CD14-positive monocyte (primary cell): ENCODE data around the gene ARHGEF3. TPM values are rescaled to one million over a fixed set of nuclear protein-coding genes. Genes with fewer than 3 reads are reported as not detected.

Experiments used
- DNase-seq, 3 donors: peaks; one replicate each; pipeline ENCODE4 v3.0.0-alpha.2; 2011 to 2022
- H2AFZ ChIP-seq: 2 replicates; pipeline ENCODE4 v1.6.0; 2012; ENCODE audit warnings: mild to moderate bottlenecking, low read depth, low read length, inconsistent platforms; ENCODE audit not compliant: insufficient read depth, poor library complexity, severe bottlenecking
- H3K27ac ChIP-seq, 2 donors: 1 replicate in 1 of 2; 2 replicates in 1 of 2; pipeline ENCODE4 v1.5.1; 2012 to 2013; ENCODE audit warnings: low read length in 2 of 2, control low read depth in 1 of 2, inconsistent platforms in 1 of 2, low read depth in 1 of 2, mild to moderate bottlenecking in 1 of 2
- H3K27me3 ChIP-seq, 2 donors: one replicate each; pipeline versions ENCODE4 v1.6.0 to v1.6.1; 2011 to 2013; ENCODE audit warnings: low read length in 2 of 2; ENCODE audit not compliant: control insufficient read depth in 2 of 2, insufficient read depth in 2 of 2
- H3K36me3 ChIP-seq, 2 donors: replicated peaks in 1 of 2; 1 replicate in 1 of 2; 2 replicates in 1 of 2; pipeline versions ENCODE4 v1.5.1 to v1.6.1; 2012 to 2013; ENCODE audit warnings: low read length in 2 of 2, control low read depth in 1 of 2, inconsistent platforms in 1 of 2, mild to moderate bottlenecking in 1 of 2; ENCODE audit not compliant: insufficient read depth in 2 of 2, control insufficient read depth in 1 of 2
- H3K4me1 ChIP-seq, 2 donors: 1 replicate in 1 of 2; 2 replicates in 1 of 2; pipeline versions ENCODE4 v1.5.1 to v1.6.1; 2012 to 2013; ENCODE audit warnings: low read length in 2 of 2, control low read depth in 1 of 2, inconsistent platforms in 1 of 2, mild to moderate bottlenecking in 1 of 2, moderate library complexity in 1 of 2; ENCODE audit not compliant: insufficient read depth in 2 of 2, control insufficient read depth in 1 of 2
- H3K4me2 ChIP-seq: replicated peaks from 2 replicates; pipeline ENCODE3; 2012; ENCODE audit warnings: low read length, moderate library complexity, mild to moderate bottlenecking; ENCODE audit not compliant: poor library complexity, severe bottlenecking; ENCODE audit errors: extremely low read depth
- H3K4me3 ChIP-seq, 3 experiments: fragments of 200-600 bp in 1 of 3; sonication (generic) in 1 of 3; replicated peaks in 1 of 3; 1 replicate in 2 of 3; 2 replicates in 1 of 3; pipeline ENCODE4 v1.5.1; 2011 to 2013; ENCODE audit warnings: low read length in 3 of 3, mild to moderate bottlenecking in 3 of 3, control low read depth in 2 of 3, low read depth in 2 of 3, inconsistent platforms in 1 of 3, moderate library complexity in 1 of 3
- H3K79me2 ChIP-seq: 2 replicates; pipeline ENCODE4 v1.6.0; 2012; ENCODE audit warnings: mild to moderate bottlenecking, control low read depth, inconsistent platforms, low read length, moderate library complexity; ENCODE audit not compliant: insufficient read depth
- H3K9ac ChIP-seq: 2 replicates; pipeline ENCODE4 v1.6.0; 2017; ENCODE audit warnings: low read length, mild to moderate bottlenecking; ENCODE audit not compliant: insufficient read depth, poor library complexity, severe bottlenecking
- H3K9me3 ChIP-seq, 2 donors: replicated peaks in 1 of 2; 1 replicate in 1 of 2; 2 replicates in 1 of 2; pipeline versions ENCODE4 v1.5.1 to v1.6.1; 2012 to 2013; ENCODE audit warnings: low read length in 2 of 2, control low read depth in 1 of 2; ENCODE audit not compliant: control insufficient read depth in 1 of 2, insufficient read depth in 1 of 2
- H4K20me1 ChIP-seq: 2 replicates; pipeline ENCODE4 v1.6.0; 2012; ENCODE audit warnings: mild to moderate bottlenecking, low read length, control low read depth, moderate library complexity; ENCODE audit not compliant: insufficient read depth
- H3K27ac Mint-ChIP-seq, 7 donors: one replicate each; pipeline ENCODE4 v1.8.0; 2020; ENCODE audit warnings: mild to moderate bottlenecking in 7 of 7, mixed read lengths in 7 of 7, moderate library complexity in 6 of 7, inconsistent platforms in 2 of 7
- H3K27me3 Mint-ChIP-seq, 3 donors: one replicate each; pipeline ENCODE4 v1.8.0; 2021 to 2022; ENCODE audit warnings: low read depth in 3 of 3, mild to moderate bottlenecking in 3 of 3, mixed read lengths in 3 of 3, moderate library complexity in 3 of 3, inconsistent platforms in 1 of 3
- H3K36me3 Mint-ChIP-seq, 2 donors: one replicate each; pipeline ENCODE4 v1.8.0; 2020; ENCODE audit warnings: mixed read lengths in 2 of 2, inconsistent platforms in 1 of 2, mild to moderate bottlenecking in 1 of 2
- H3K4me1 Mint-ChIP-seq: one replicate; pipeline ENCODE4 v1.8.0; 2020; ENCODE audit warnings: mild to moderate bottlenecking, mixed read lengths
- H3K4me3 Mint-ChIP-seq, 2 donors: one replicate each; pipeline ENCODE4 v1.8.0; 2020; ENCODE audit warnings: mild to moderate bottlenecking in 2 of 2, mixed read lengths in 2 of 2, moderate library complexity in 1 of 2
- H3K9me3 Mint-ChIP-seq, 7 donors: one replicate each; pipeline ENCODE4 v1.8.0; 2020 to 2022; ENCODE audit warnings: mixed read lengths in 7 of 7, mild to moderate bottlenecking in 6 of 7, moderate library complexity in 6 of 7, inconsistent platforms in 2 of 7
- WGBS: methylation state at CpG from one replicate; pipeline ENCODE4 v1.1.5; 2013; ENCODE audit warnings: missing lambda C conversion rate; ENCODE audit not compliant: insufficient coverage; 5-methylcytosine and 5-hydroxymethylcytosine counted together
- intact Hi-C, 2 donors: fragments of 100-400 bp; cut with micrococcal nuclease; formaldehyde crosslinking; loops; one replicate each; pipeline versions ENCODE4 v1.15.0 to v1.15.1; 2023
- polyA plus RNA-seq, 3 donors: library from polyadenylated mRNA; depleted of rRNA in 1 of 3; unstranded in 2 of 3; stranded (reverse) in 1 of 3; fragments of 300-500 nt in 2 of 3; fragments of >200 nt in 1 of 3; fragmentation: Illumina TruSeq in 2 of 3; gene quantifications; 1 replicate in 2 of 3; 2 replicates in 1 of 3; pipeline ENCODE4 v1.2.3, GENCODE V29; 2012 to 2021
- TF ChIP-seq, protein P1 (sequence below): fragments of 200-600 bp; IDR thresholded peaks from one replicate; pipeline ENCODE4 v1.8.0; 2022; ENCODE audit warnings: antibody characterized with exemption, mild to moderate bottlenecking

The ARHGEF3 gene
- polyA plus RNA-seq, 3 donors = 22.6 to 29.5 (median 26.5) TPM

DNA sequence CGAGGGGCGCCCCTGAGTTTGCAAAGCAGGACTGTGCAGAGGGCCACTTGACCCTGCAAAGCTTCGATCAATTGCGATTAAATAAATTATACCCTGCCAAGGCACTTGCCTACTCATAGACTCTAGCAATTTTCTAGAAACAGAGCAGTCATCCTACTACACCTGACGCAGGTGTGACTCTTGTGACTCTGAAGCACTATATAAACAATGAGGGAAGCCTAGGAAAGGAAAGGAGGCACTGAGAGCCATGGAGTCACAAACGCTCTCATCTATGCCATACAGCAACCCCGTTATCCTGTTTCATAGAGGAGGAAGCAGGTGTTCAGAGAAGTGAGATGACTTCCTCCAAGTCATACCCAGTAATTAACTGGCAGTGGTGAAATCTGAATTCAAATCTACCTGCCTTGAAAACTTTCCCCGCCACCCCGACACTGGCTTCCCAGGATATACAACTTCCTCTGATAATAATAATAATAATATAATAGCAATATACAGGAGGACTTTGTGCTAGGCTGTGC lies 14.4 kb downstream of the ARHGEF3 start:
- no peaks in the 10 kb centered on the region for H3K27me3 ChIP-seq
- no peaks in the 10 kb centered on the region for H3K36me3 ChIP-seq
- H3K4me2 ChIP-seq = no peak overlapping the region
- H3K4me1 Mint-ChIP-seq = peaks cover 93% of the 10 kb centered on the region
- no CpG with 5 or more reads among the region's 9 CpGs for WGBS
- no peak for DNase-seq
- TF ChIP-seq, protein P1, sequence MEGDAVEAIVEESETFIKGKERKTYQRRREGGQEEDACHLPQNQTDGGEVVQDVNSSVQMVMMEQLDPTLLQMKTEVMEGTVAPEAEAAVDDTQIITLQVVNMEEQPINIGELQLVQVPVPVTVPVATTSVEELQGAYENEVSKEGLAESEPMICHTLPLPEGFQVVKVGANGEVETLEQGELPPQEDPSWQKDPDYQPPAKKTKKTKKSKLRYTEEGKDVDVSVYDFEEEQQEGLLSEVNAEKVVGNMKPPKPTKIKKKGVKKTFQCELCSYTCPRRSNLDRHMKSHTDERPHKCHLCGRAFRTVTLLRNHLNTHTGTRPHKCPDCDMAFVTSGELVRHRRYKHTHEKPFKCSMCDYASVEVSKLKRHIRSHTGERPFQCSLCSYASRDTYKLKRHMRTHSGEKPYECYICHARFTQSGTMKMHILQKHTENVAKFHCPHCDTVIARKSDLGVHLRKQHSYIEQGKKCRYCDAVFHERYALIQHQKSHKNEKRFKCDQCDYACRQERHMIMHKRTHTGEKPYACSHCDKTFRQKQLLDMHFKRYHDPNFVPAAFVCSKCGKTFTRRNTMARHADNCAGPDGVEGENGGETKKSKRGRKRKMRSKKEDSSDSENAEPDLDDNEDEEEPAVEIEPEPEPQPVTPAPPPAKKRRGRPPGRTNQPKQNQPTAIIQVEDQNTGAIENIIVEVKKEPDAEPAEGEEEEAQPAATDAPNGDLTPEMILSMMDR = no peak
- H3K27me3 Mint-ChIP-seq = no peaks in the 10 kb centered on the region
- intact Hi-C loops = no loop called here
- peaks cover 11 to 21% of the 10 kb centered on the region in 2 donors for H3K36me3 Mint-ChIP-seq
- H3K9ac ChIP-seq = no peak overlapping the region
- H4K20me1 ChIP-seq = peaks cover 4% of the 10 kb centered on the region
- no peak overlapping the region for H2AFZ ChIP-seq
- peaks cover 75% of the 10 kb centered on the region for H3K79me2 ChIP-seq
- peak overlapping the region in 3 of 7 donors; percentile 18 to 79 (median 77) for H3K27ac Mint-ChIP-seq
- peaks cover 82 to 94% of the 10 kb centered on the region in 2 donors for H3K4me1 ChIP-seq
- H3K9me3 Mint-ChIP-seq = no peaks in the 10 kb centered on the region
- H3K4me3 ChIP-seq = no peak overlapping the region
- no peaks in the 10 kb centered on the region for H3K9me3 ChIP-seq
- H3K4me3 Mint-ChIP-seq = no peak overlapping the region
- peak overlapping the region; percentile 31 to 75 for H3K27ac ChIP-seq

DNA sequence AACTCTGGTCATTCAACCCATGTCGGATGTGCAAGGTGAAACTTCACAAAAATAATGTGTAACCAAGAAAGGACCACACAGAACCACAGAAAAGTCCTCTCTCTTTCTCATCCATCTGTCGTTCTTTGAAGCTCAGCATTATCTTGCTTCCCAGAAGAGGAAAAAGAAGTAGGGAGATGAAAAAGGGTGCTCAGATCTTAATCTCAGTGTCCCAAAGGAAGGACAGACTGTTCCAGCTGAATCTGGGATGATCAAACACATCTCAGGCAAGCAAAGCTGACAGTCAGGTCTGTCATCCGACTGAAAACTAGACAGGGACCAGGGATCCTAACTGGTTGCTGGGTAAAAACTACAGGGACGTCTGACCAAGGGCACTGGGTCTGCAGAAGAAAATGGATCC lies 16.2 kb downstream of the ARHGEF3 start:
- Histone ChIP-seq H3K4me1 (peaks cover 74 to 92% of the 10 kb centered on the region in 2 donors), H3K4me2 (no peak overlapping the region), H3K36me3 (no peaks in the 10 kb centered on the region), H3K9ac (no peak overlapping the region), H2AFZ (no peak overlapping the region), H3K4me3 (no peak overlapping the region), H3K79me2 (peaks cover 74% of the 10 kb centered on the region), H3K27ac (peak overlapping the region; percentile 68 to 88), H4K20me1 (no peaks in the 10 kb centered on the region), H3K9me3 (no peaks in the 10 kb centered on the region), H3K27me3 (no peaks in the 10 kb centered on the region)
- Mint-ChIP-seq H3K4me1 (peaks cover 87% of the 10 kb centered on the region), H3K9me3 (no peaks in the 10 kb centered on the region), H3K27ac (peak overlapping the region; percentile 58 to 95 (median 93)), H3K27me3 (peaks cover 0 to 2% (median 0%) of the 10 kb centered on the region in 3 donors), H3K4me3 (no peak overlapping the region), H3K36me3 (peaks cover 14 to 26% of the 10 kb centered on the region in 2 donors)
- WGBS = 86% methylated on average over 2 of the region's 4 CpGs
- DNase-seq = no peak
- intact Hi-C loops = no loop called here
- TF ChIP-seq, protein P1 = no peak
